ENCODE data around the gene FCRL4.
A peak's percentile ranks its signal among the peaks of the same experiment; 100 is the strongest.

Gene FCRL4

GRCh38 chr1:157622471-157622870 is 24.6 kb upstream of the FCRL4 start:
- DNase-seq (ENCODE audit: insufficient read length, low spot score), result peak; percentile 44
- TF ChIP-seq CTCF (IDR thresholded peaks at IDR 0.05; ENCODE audit: insufficient read depth, missing control alignments), result no peak
- peak; percentile 100 for FAIRE-seq

- FAIRE-seq, result no peak
- no peak for DNase-seq (ENCODE audit: insufficient read length, low spot score)
- no peak for TF ChIP-seq CTCF (IDR thresholded peaks at IDR 0.05; ENCODE audit: insufficient read depth, missing control alignments)
Measured at GRCh38 chr1:157618190-157618589, 20.3 kb upstream of the FCRL4 start.

- no peak for FAIRE-seq
- TF ChIP-seq CTCF (IDR thresholded peaks at IDR 0.05; ENCODE audit: insufficient read depth, missing control alignments), result no peak
- DNase-seq (ENCODE audit: insufficient read length, low spot score), result no peak
Measured at GRCh38 chr1:157600236-157600635, 2.4 kb upstream of the FCRL4 start.

- no peak for FAIRE-seq
- TF ChIP-seq CTCF (IDR thresholded peaks at IDR 0.05; ENCODE audit: insufficient read depth, missing control alignments), result no peak
- no peak for DNase-seq (ENCODE audit: insufficient read length, low spot score)
Measured at GRCh38 chr1:157596384-157596783, 1.5 kb downstream of the FCRL4 start.

GRCh38 chr1:157595356-157595755 is 2.5 kb downstream of the FCRL4 start:
- no peak for DNase-seq (ENCODE audit: insufficient read length, low spot score)
- FAIRE-seq, result no peak
- no peak for TF ChIP-seq CTCF (IDR thresholded peaks at IDR 0.05; ENCODE audit: insufficient read depth, missing control alignments)

GRCh38 chr1:157585984-157586383 is 11.9 kb downstream of the FCRL4 start:
- DNase-seq (ENCODE audit: insufficient read length, low spot score) (no peak), FAIRE-seq (no peak)
- no peak for TF ChIP-seq CTCF (IDR thresholded peaks at IDR 0.05; ENCODE audit: insufficient read depth, missing control alignments)

- FAIRE-seq (no peak), DNase-seq (ENCODE audit: insufficient read length, low spot score) (no peak)
- TF ChIP-seq CTCF (IDR thresholded peaks at IDR 0.05; ENCODE audit: insufficient read depth, missing control alignments), result no peak
Measured at GRCh38 chr1:157584503-157584902, 13.4 kb downstream of the FCRL4 start.
